Measurements from ENCODE around the gene TTI1.
"Not testable (repeated sequence)": the region's sequence is repeated elsewhere in the genome, so short reads cannot be mapped to it uniquely, and the experiment has no call there.

Gene TTI1

DNA sequence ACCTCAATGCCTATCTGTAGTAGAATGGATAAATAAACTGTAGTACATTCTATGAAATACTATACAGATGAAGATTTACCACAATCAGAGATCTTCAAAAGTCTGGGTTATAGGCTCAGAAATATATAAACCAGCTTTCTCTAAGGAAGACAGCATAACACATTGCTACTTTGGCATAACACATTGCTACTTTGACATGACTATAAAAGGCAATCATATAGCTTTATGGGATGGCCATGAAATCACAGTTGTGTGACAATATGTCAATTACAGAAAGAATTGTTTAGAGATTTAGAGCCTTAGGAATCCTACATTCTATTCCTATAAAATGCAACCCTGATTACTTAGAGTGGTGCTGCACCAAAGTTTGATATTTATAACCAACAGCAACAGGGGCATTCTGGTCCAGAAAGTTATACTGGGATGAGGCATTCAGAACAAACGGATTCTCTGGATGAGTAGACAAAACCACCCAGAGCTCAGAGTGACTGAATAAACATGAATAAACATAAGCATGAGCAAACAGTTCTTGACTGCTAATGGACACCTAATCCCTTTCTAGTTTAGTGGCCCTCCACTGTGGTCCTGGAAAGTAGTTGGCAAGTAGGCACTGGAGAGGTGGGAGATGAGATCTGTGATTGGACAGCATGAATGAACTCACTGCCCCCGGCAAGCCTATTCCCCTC lies 12.0 kb downstream of the TTI1 start:
- DNase-seq (ENCODE audit: insufficient read length, low spot score) (no peak), FAIRE-seq (no peak)
- TF ChIP-seq POLR2A (IDR thresholded peaks at IDR 0.05; ENCODE audit: low read depth, low read length) (no peak), SPI1 (IDR thresholded peaks at IDR 0.05; ENCODE audit: low read depth, low read length) (no peak), TAF1 (IDR thresholded peaks at IDR 0.05; ENCODE audit: low read depth, low read length) (no peak), POU2F2 (IDR thresholded peaks at IDR 0.05; ENCODE audit: low read depth, low read length) (no peak), PAX5 (IDR thresholded peaks at IDR 0.05; ENCODE audit: insufficient read depth, low read length, severe bottlenecking) (no peak), POLR2AphosphoS5 (IDR thresholded peaks at IDR 0.05; ENCODE audit: low read depth, low read length) (no peak)

DNA sequence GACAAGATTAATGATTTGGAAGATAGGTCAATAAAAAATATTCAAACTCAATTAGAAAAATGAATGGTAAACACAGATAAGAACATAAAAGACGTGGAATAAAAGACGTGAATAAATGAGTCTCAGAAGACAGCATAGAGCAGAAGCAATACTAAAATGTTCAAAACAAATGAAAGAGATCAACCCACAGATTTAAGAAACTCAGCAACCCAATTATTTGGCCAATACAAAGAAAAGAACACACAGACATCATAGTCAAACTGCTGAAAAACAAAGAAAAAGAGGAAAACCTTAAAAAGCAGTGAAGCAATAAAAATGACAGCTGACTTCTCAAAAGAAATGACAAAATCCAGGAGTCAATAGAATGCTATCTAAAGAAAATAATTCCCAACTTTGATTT lies 14.9 kb downstream of the TTI1 start:
- FAIRE-seq (no peak), DNase-seq (ENCODE audit: insufficient read length, low spot score) (no peak)
- no peak for TF ChIP-seq TAF1 (IDR thresholded peaks at IDR 0.05; ENCODE audit: low read depth, low read length)
- no peak for TF ChIP-seq SPI1 (IDR thresholded peaks at IDR 0.05; ENCODE audit: low read depth, low read length)
- TF ChIP-seq PAX5 (IDR thresholded peaks at IDR 0.05; ENCODE audit: insufficient read depth, low read length, severe bottlenecking), result no peak
- TF ChIP-seq POU2F2 (IDR thresholded peaks at IDR 0.05; ENCODE audit: low read depth, low read length), result no peak
- no peak for TF ChIP-seq POLR2AphosphoS5 (IDR thresholded peaks at IDR 0.05; ENCODE audit: low read depth, low read length)
- TF ChIP-seq POLR2A (IDR thresholded peaks at IDR 0.05; ENCODE audit: low read depth, low read length), result no peak

DNA sequence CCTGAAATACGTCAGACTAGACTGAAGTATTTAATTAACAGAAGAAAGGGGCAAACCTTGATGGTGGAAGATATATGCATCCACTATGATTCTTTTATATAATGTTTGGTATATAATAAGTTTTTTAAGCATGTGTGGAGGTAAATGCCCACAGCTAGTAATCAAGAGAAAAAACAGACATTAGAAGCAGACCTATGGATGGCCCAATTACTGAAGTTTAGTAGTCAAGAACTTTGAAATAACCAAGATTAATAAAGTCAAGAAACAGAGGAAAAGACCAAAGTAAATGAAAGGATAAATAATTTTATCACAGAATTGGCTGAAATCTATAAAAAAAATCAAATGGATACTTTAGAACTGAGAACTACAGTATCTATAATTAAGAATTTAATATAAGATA lies 15.3 kb downstream of the TTI1 start:
- TF ChIP-seq PAX5 (IDR thresholded peaks at IDR 0.05; ENCODE audit: insufficient read depth, low read length, severe bottlenecking), result no peak
- no peak for TF ChIP-seq SPI1 (IDR thresholded peaks at IDR 0.05; ENCODE audit: low read depth, low read length)
- no peak for TF ChIP-seq POLR2A (IDR thresholded peaks at IDR 0.05; ENCODE audit: low read depth, low read length)
- no peak for TF ChIP-seq POLR2AphosphoS5 (IDR thresholded peaks at IDR 0.05; ENCODE audit: low read depth, low read length)
- TF ChIP-seq POU2F2 (IDR thresholded peaks at IDR 0.05; ENCODE audit: low read depth, low read length), result no peak
- TF ChIP-seq TAF1 (IDR thresholded peaks at IDR 0.05; ENCODE audit: low read depth, low read length), result no peak
- DNase-seq (ENCODE audit: insufficient read length, low spot score) (no peak), FAIRE-seq (no peak)

DNA sequence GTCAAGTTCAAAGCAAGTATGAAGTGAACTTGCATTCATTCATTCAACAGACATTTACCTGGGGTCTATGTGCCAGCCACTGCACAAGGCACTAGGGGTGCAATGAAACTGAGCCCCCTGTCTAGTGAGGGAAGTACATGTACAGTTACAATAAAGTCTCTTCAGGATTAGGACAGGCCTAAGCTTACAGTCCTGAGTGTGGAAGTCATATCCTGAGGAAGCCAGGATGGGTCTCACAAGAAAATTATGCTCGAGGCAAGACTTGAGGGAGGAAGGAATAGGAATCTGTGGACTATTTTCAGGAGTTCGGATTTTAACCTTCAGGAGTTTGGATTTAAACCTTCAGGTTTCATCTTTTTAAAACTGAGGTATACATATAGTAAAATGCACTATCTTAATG lies 19.4 kb downstream of the TTI1 start:
- no peak for FAIRE-seq
- no peak for TF ChIP-seq SPI1 (IDR thresholded peaks at IDR 0.05; ENCODE audit: low read depth, low read length)
- TF ChIP-seq PAX5 (IDR thresholded peaks at IDR 0.05; ENCODE audit: insufficient read depth, low read length, severe bottlenecking), result no peak
- TF ChIP-seq POU2F2 (IDR thresholded peaks at IDR 0.05; ENCODE audit: low read depth, low read length), result no peak
- TF ChIP-seq POLR2A (IDR thresholded peaks at IDR 0.05; ENCODE audit: low read depth, low read length), result no peak
- TF ChIP-seq TAF1 (IDR thresholded peaks at IDR 0.05; ENCODE audit: low read depth, low read length), result no peak
- no peak for TF ChIP-seq POLR2AphosphoS5 (IDR thresholded peaks at IDR 0.05; ENCODE audit: low read depth, low read length)
- no peak for DNase-seq (ENCODE audit: insufficient read length, low spot score)

DNA sequence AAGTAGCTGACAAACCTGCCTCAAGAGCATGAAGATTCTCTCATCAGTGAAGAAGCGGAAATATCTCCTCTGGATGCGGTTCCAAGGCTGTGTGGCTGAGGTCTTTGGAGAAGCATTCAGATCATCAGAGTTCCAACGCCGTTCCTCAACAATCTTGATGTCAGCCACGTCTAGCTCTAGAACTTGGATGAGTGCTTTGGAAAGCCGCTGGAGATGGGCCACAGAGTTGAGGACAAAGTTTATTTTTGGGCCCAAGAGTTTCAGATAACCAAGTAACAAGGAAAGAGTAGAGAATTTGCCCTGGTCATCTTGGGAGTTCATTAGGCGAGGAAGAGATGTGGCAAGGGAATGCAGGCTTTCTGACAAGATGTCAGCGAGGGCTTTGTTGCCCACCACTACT lies 20.9 kb downstream of the TTI1 start:
- no peak for TF ChIP-seq SPI1 (IDR thresholded peaks at IDR 0.05; ENCODE audit: low read depth, low read length)
- no peak for TF ChIP-seq POU2F2 (IDR thresholded peaks at IDR 0.05; ENCODE audit: low read depth, low read length)
- no peak for TF ChIP-seq POLR2AphosphoS5 (IDR thresholded peaks at IDR 0.05; ENCODE audit: low read depth, low read length)
- TF ChIP-seq POLR2A (IDR thresholded peaks at IDR 0.05; ENCODE audit: low read depth, low read length), result no peak
- TF ChIP-seq PAX5 (IDR thresholded peaks at IDR 0.05; ENCODE audit: insufficient read depth, low read length, severe bottlenecking), result no peak
- no peak for TF ChIP-seq TAF1 (IDR thresholded peaks at IDR 0.05; ENCODE audit: low read depth, low read length)
- FAIRE-seq, result no peak
- no peak for DNase-seq (ENCODE audit: insufficient read length, low spot score)

DNA sequence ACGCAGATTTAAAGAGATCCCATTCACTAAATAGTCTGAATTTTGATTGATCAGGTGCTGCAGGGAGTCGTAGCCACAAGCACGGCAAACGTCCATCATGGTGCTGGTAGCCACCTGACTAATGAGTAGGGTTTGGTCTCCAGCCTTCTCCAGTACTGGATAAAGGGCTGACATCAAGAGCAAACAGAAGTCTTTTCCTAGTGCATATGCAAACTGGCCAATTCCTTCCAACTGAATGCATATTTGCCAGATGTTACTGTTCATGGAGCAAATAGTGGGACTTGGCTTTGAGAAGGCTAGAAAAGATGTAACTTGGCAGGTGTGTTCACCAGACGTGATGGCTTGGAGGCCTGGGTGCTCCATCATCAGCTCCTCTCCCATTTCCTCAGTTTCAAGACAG lies 21.6 kb downstream of the TTI1 start:
- DNase-seq (ENCODE audit: insufficient read length, low spot score), result no peak
- TF ChIP-seq TAF1 (IDR thresholded peaks at IDR 0.05; ENCODE audit: low read depth, low read length) (no peak), PAX5 (IDR thresholded peaks at IDR 0.05; ENCODE audit: insufficient read depth, low read length, severe bottlenecking) (no peak), POLR2AphosphoS5 (IDR thresholded peaks at IDR 0.05; ENCODE audit: low read depth, low read length) (no peak), SPI1 (IDR thresholded peaks at IDR 0.05; ENCODE audit: low read depth, low read length) (no peak), POLR2A (IDR thresholded peaks at IDR 0.05; ENCODE audit: low read depth, low read length) (no peak), POU2F2 (IDR thresholded peaks at IDR 0.05; ENCODE audit: low read depth, low read length) (no peak)
- no peak for FAIRE-seq

DNA sequence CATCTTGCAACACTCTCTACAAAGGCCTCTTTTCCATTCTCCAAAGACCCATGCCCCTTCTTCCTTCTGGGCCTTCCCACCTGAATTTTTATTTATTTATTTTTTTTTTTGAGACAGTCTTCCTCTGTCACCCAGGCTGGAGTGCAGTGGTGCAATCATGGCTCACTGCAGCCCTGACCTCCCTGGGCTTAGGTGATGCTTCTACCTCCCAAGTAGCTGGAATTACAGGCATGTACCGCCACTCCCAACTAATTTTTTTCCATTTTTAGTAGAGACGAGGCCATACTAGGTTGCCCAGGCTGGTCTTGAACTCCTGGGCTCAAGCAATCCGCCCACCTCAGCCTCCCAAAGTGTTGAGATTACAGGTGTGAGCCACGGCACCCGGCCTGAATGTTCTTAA lies 23.8 kb downstream of the TTI1 start:
- DNase-seq (ENCODE audit: insufficient read length, low spot score), result not testable (repeated sequence)

DNA sequence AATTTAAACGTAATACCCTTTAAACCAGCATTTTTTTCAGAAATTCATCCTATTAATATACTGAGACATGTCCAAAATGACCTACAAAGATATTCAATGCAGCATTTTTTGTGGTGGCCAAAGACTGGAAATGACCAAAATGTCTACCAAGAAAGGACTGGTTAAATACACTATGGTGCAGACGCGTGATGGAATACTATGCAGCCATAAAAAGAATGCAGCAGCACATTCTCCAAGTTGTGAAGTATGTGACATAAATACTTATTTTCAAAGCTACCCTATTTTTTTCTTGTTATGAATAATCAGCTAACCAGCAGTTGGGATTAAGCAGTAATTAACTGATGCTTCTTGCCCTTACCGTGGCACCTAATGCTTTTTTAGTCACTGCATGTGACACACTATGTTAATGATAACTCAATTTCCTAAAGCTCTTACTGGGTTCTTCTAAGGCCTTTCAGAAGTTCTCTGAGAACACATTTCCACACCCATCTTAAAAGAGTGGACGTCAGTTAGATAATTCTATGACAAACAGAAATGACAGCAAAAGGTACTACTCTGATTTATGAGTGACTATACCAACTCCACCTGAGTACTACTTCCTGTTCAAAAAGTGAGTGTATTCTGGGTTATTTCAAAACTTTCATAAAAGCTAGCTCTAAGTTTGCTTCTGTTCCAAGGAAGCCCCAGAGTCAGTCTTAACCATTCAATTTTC lies 24.9 kb downstream of the TTI1 start:
- TF ChIP-seq POU2F2 (IDR thresholded peaks at IDR 0.05; ENCODE audit: low read depth, low read length), result no peak
- no peak for TF ChIP-seq POLR2AphosphoS5 (IDR thresholded peaks at IDR 0.05; ENCODE audit: low read depth, low read length)
- TF ChIP-seq POLR2A (IDR thresholded peaks at IDR 0.05; ENCODE audit: low read depth, low read length), result no peak
- TF ChIP-seq TAF1 (IDR thresholded peaks at IDR 0.05; ENCODE audit: low read depth, low read length), result no peak
- no peak for TF ChIP-seq PAX5 (IDR thresholded peaks at IDR 0.05; ENCODE audit: insufficient read depth, low read length, severe bottlenecking)
- no peak for TF ChIP-seq SPI1 (IDR thresholded peaks at IDR 0.05; ENCODE audit: low read depth, low read length)
- FAIRE-seq (no peak), DNase-seq (ENCODE audit: insufficient read length, low spot score) (no peak)

More for the DNA sequence above, 23.8 kb downstream of the TTI1 start:
- FAIRE-seq, result not testable (repeated sequence)

DNA sequence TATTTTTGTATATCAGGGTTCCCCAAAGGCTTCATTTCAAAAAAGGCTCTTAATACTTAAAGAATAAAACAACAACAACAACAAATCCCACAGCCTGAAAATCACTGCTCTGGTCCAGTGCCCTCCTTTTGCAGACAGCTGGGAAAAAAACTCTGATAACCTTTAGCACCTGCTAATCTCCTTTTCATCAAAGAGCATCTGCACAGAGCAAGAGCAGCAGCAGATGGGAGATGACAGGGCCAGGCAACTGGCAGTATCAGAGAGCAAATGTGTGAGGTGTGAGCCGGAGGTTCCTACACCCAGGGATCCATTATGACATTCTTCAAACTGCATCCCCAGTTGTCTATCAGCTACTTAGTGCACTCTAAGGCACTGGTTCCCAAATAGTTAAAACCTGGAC lies 25.7 kb downstream of the TTI1 start:
- no peak for TF ChIP-seq SPI1 (IDR thresholded peaks at IDR 0.05; ENCODE audit: low read depth, low read length)
- TF ChIP-seq POLR2A (IDR thresholded peaks at IDR 0.05; ENCODE audit: low read depth, low read length), result no peak
- no peak for TF ChIP-seq POU2F2 (IDR thresholded peaks at IDR 0.05; ENCODE audit: low read depth, low read length)
- TF ChIP-seq PAX5 (IDR thresholded peaks at IDR 0.05; ENCODE audit: insufficient read depth, low read length, severe bottlenecking), result no peak
- TF ChIP-seq POLR2AphosphoS5 (IDR thresholded peaks at IDR 0.05; ENCODE audit: low read depth, low read length), result no peak
- TF ChIP-seq TAF1 (IDR thresholded peaks at IDR 0.05; ENCODE audit: low read depth, low read length), result no peak
- FAIRE-seq (no peak), DNase-seq (ENCODE audit: insufficient read length, low spot score) (no peak)
